Cardiac muscle cell (in vitro differentiated cells and primary cell): ENCODE results near the gene COL5A2. TPM values are rescaled to one million over a fixed set of nuclear protein-coding genes. Genes with fewer than 3 reads are reported as not detected.

Source experiments
- DNase-seq, 2 donors: peaks; one replicate each; pipeline versions ENCODE4 v3.0.0 to v3.0.0-alpha.2; 2010 to 2017; ENCODE audit warnings: low read depth in 1 of 2, low spot score in 1 of 2
- H3K27ac ChIP-seq: fragments of 200-600 bp; sonication (generic); 2 replicates; pipeline ENCODE4 v1.5.1; 2016
- H3K27me3 ChIP-seq: fragments of 200-600 bp; sonication (generic); 2 replicates; pipeline ENCODE4 v1.6.0; 2016; ENCODE audit warnings: control low read depth
- H3K36me3 ChIP-seq: fragments of 200-600 bp; sonication (generic); 2 replicates; pipeline ENCODE4 v1.5.1; 2016; ENCODE audit warnings: control low read depth
- H3K4me1 ChIP-seq: fragments of 200-600 bp; sonication (generic); 2 replicates; pipeline ENCODE4 v1.8.1; 2017; ENCODE audit warnings: low read depth, mild to moderate bottlenecking, mixed run types
- H3K4me3 ChIP-seq: fragments of 200-600 bp; sonication (generic); 2 replicates; pipeline ENCODE4 v1.5.1; 2016; ENCODE audit warnings: mild to moderate bottlenecking
- H3K9me3 ChIP-seq: fragments of 200-600 bp; sonication (generic); 2 replicates; pipeline ENCODE4 v1.5.1; 2017; ENCODE audit warnings: low read depth, mild to moderate bottlenecking, control low read depth
- CTCF ChIP-seq: IDR thresholded peaks from 2 replicates; pipeline ENCODE4 v1.5.1; 2012; ENCODE audit warnings: low read depth, mild to moderate bottlenecking, low read length
- polyA plus RNA-seq: library from polyadenylated mRNA; unstranded; fragments of >200 nt; fragmentation: Nextera tagmentation; extraction: Ambion mirVana; gene quantifications from 2 replicates; pipeline ENCODE4 v1.2.1, GENCODE V29; 2016
- total RNA-seq: library from RNA; depleted of rRNA; stranded (reverse); fragments of >200 nt; gene quantifications from 2 replicates; pipeline ENCODE4 v1.2.3, GENCODE V29; 2016

Gene COL5A2
- total and polyA plus RNA-seq, 2 experiments from 2014 or later, result 15.0 to 59.8 TPM

DNA sequence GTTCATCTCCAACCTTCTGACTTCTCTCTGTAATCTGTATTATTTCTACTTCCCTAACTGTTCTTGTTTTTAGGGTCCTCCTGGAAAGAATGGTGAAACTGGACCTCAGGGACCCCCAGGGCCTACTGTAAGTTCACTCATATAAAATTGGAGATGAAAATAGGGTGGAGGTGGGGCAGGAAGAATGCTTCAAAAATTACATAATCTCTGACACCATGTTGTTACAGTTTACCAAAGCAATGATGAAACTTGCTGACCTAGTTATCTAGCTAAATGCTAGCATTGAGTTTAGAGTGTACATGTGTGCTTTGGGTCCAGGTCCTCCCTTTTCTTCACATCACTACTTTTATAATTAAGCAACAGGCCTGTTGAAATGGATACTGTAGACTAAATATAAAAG, 182.3 kb downstream of the COL5A2 start:
- no peak overlapping the region for H3K27ac ChIP-seq
- DNase-seq, result peak in 1 of 2 donors; percentile 74
- no peaks in the 10 kb centered on the region for H3K9me3 ChIP-seq
- H3K4me1 ChIP-seq, result no peaks in the 10 kb centered on the region
- no peaks in the 10 kb centered on the region for H3K36me3 ChIP-seq
- no peaks in the 10 kb centered on the region for H3K27me3 ChIP-seq
- no peak for TF ChIP-seq CTCF
- H3K4me3 ChIP-seq, result no peak overlapping the region

DNA sequence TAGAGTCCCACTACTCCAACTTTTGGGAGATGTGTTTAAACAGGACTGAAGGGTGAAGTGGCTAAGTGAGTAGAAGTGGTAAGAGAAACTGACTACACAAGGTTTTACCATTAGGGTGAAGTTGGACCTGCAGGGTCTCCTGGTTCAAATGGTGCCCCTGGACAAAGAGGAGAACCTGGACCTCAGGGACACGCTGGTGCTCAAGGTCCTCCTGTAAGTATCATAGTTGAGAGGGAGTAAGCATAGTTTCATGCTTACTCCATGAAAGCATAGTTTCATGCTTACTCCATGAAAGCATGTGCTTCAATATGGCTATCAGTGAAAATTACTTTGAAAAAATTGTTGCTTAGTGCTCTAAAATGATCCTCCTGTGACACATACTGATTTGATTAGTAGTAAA, 186.3 kb downstream of the COL5A2 start:
- no peak overlapping the region for H3K27ac ChIP-seq
- no peaks in the 10 kb centered on the region for H3K27me3 ChIP-seq
- H3K9me3 ChIP-seq, result no peaks in the 10 kb centered on the region
- no peaks in the 10 kb centered on the region for H3K4me1 ChIP-seq
- no peak overlapping the region for H3K4me3 ChIP-seq
- DNase-seq, result no peak
- no peaks in the 10 kb centered on the region for H3K36me3 ChIP-seq
- TF ChIP-seq CTCF, result no peak

GRCh38 chr2:188986839-188987238, 192.7 kb downstream of the COL5A2 start:
- H3K4me3 ChIP-seq, result no peak overlapping the region
- DNase-seq, result peak in 1 of 2 donors; percentile 70
- no peaks in the 10 kb centered on the region for H3K4me1 ChIP-seq
- no peaks in the 10 kb centered on the region for H3K27me3 ChIP-seq
- H3K36me3 ChIP-seq, result no peaks in the 10 kb centered on the region
- H3K27ac ChIP-seq, result no peak overlapping the region
- no peak for TF ChIP-seq CTCF
- no peaks in the 10 kb centered on the region for H3K9me3 ChIP-seq

DNA sequence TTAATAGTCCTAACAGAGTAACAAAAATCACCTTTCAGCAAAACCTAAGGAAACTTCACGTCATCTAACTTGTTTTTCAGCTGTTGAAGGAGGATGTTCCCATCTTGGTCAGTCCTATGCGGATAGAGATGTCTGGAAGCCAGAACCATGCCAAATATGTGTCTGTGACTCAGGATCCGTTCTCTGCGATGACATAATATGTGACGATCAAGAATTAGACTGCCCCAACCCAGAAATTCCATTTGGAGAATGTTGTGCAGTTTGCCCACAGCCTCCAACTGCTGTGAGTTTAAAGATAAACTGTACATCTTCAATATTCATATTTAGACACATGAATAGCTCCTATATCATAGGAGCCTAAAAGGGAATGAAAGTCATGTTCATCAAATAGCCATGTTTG, 194.9 kb downstream of the COL5A2 start:
- Histone ChIP-seq H3K36me3 (no peaks in the 10 kb centered on the region), H3K4me1 (peaks cover 3% of the 10 kb centered on the region), H3K27ac (no peak overlapping the region), H3K9me3 (no peaks in the 10 kb centered on the region), H3K4me3 (no peak overlapping the region), H3K27me3 (no peaks in the 10 kb centered on the region)
- no peak for TF ChIP-seq CTCF
- DNase-seq, result peak in 1 of 2 donors; percentile 95

DNA sequence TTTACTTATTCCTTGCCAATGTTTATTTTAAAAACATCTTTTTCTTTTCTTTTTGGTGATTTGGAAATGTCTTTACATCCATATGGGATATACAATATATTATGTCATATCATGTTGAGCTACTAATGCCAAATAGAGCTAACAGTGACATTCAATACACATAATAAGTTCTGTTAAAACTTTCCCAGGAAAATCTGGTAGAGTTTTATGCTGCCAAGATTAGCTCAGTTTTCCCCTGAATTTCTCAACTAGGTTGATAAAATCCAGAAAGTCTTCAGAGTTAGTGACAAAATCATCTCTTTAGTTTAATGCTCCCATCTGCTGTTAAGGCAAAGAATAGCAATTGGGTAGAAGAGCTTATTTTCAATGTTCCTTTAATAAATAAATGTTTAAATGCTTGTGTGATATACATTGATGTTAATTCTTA, 195.5 kb downstream of the COL5A2 start:
- Histone ChIP-seq H3K4me1 (peaks cover 8% of the 10 kb centered on the region), H3K4me3 (no peak overlapping the region), H3K27me3 (no peaks in the 10 kb centered on the region), H3K27ac (no peak overlapping the region), H3K9me3 (no peaks in the 10 kb centered on the region), H3K36me3 (no peaks in the 10 kb centered on the region)
- peak in 1 of 2 donors; percentile 62 for DNase-seq
- peak; percentile 30 for TF ChIP-seq CTCF

DNA sequence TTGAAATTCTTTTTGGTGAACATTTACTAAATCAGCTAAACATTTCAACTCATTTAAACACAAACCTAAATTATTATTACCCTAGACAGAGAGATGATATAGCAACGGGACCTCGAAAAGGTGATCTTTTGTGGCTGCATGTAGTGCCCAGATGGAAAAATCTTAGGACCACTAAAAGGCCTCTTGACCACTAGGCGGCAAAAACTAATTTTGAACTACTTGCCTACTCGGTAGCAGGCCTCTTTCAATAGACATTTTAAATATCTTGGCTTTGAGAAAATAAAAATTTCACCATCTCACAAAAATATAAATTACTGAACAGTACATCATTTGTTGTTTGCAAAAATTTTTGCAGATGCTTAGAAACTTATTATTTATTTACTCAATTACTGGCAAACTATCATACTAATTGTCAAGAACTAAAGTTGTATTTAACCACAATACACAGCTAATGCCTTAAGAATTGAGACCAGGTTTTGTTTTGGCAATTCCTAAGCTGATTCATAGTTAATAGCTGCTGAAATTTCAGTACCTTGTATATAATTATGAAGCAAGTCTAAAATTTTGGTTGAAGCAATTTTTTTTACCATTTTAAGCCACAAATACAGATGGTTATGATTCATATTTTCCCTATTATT, 196.0 kb downstream of the COL5A2 start:
- Histone ChIP-seq H3K9me3 (no peaks in the 10 kb centered on the region), H3K36me3 (no peaks in the 10 kb centered on the region), H3K27ac (no peak overlapping the region), H3K27me3 (no peaks in the 10 kb centered on the region), H3K4me3 (no peak overlapping the region), H3K4me1 (peaks cover 13% of the 10 kb centered on the region)
- peak; percentile 23 to 77 for DNase-seq
- TF ChIP-seq CTCF, result peak; percentile 57
